ENCODE results near the gene KLK4. TPM values are rescaled to one million over a fixed set of nuclear protein-coding genes. Genes with fewer than 3 reads are reported as not detected.
A peak's percentile ranks its signal among the peaks of the same experiment; 100 is the strongest.

The KLK4 gene
- total RNA-seq, 1 experiment from 2014 or later: 0.84 TPM

GRCh38 chr19:50925734-50926133 is 14.5 kb upstream of the KLK4 start:
- TF ChIP-seq, protein P1, sequence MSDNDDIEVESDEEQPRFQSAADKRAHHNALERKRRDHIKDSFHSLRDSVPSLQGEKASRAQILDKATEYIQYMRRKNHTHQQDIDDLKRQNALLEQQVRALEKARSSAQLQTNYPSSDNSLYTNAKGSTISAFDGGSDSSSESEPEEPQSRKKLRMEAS (IDR thresholded peaks at IDR 0.05): no peak
- TF ChIP-seq CBX3 (IDR thresholded peaks at IDR 0.05; ENCODE audit: low read depth) (no peak), CEBPB (IDR thresholded peaks at IDR 0.05; ENCODE audit: low read depth) (peak; percentile 50; the same call in 1 of the 2 replicates), POLR2A (IDR thresholded peaks at IDR 0.05; ENCODE audit: borderline replicate concordance, extremely low read depth, insufficient read depth, insufficient read length) (no peak), ZFX (IDR thresholded peaks at IDR 0.05) (no peak), EGR1 (IDR thresholded peaks at IDR 0.05; ENCODE audit: low read depth) (no peak), SP1 (IDR thresholded peaks at IDR 0.05; ENCODE audit: low read depth) (0 out of 2 replicates have a peak, but pooled peaks have one; percentile 9), EZH2phosphoT487 (IDR thresholded peaks at IDR 0.05; ENCODE audit: borderline replicate concordance) (no peak), REST (IDR thresholded peaks at IDR 0.05; ENCODE audit: low read depth) (no peak)
- Histone ChIP-seq H3K9me2 (ENCODE audit: insufficient read depth) (no peaks in the 10 kb centered on the region), H3K4me3 (replicated peaks in 1 of 2; ENCODE audit: low read depth in 1 of 2, low read length in 2 of 2) (no peak overlapping the region), H3K27ac (ENCODE audit: low read depth, low read length) (no peak overlapping the region), H3K27me3 (ENCODE audit: insufficient read depth, low read length) (no peaks in the 10 kb centered on the region), H3K4me1 (ENCODE audit: control insufficient read depth in 1 of 2, insufficient read depth in 2 of 2, low read length in 2 of 2) (peaks cover 23 to 31% of the 10 kb centered on the region in 2 experiments), H3K4me2 (ENCODE audit: low read length) (no peak overlapping the region), H2AFZ (ENCODE audit: low read depth, low read length, poor library complexity, severe bottlenecking) (no peak overlapping the region), H3K79me2 (ENCODE audit: insufficient read depth, low read length) (no peaks in the 10 kb centered on the region), H3K9ac (ENCODE audit: low read length) (no peak overlapping the region), H3K9me3 (ENCODE audit: control insufficient read depth in 1 of 2, insufficient read depth in 1 of 2, low read depth in 1 of 2, low read length in 2 of 2) (no peaks in the 10 kb centered on the region), H3K36me3 (ENCODE audit: control insufficient read depth in 1 of 2, insufficient read depth in 2 of 2, low read length in 2 of 2) (no peaks in the 10 kb centered on the region), H4K20me1 (ENCODE audit: insufficient read depth) (no peaks in the 10 kb centered on the region)
- ChIA-PET POLR2A (no interaction called here), CTCF (interaction anchor here (2.1 kb wide), 1 partner anchor 91 kb away, joined by 7 read pairs; no protein-coding TSS in a partner anchor), RAD21 (ENCODE audit: low non-redundant PET in 1 of 2, low total read pairs in 2 of 2, uncharacterized antibody in 2 of 2, unreplicated experiment in 2 of 2) (no interaction called here)
- DNase-seq (ENCODE audit: low read depth, low spot score) (no peak), ATAC-seq (no peak)
- no TSS peak for BruUV-seq (replicated peaks)
- intact Hi-C loops (cut with micrococcal nuclease): no loop called here
